WTC11 (cell line): ENCODE results near the gene MEGF8. TPM values are rescaled to one million over a fixed set of nuclear protein-coding genes. Genes with fewer than 3 reads are reported as not detected.

Source experiments
- ATAC-seq: fragments of 200-7000 bp; cut with Tn5 transposase; 2 replicates; pipeline ENCODE4 v1.10.0; 2021; ENCODE audit warnings: mild to moderate bottlenecking, moderate library complexity
- CTCF ChIA-PET: fragments of 300-600 bp; sonication (Branson Sonifier 250); formaldehyde crosslinking; loops from one replicate; lab custom pipeline; 2021; ENCODE audit warnings: antibody characterized with exemption; lab: Charles Lee
- POLR2A ChIA-PET: fragments of 350-600 bp; sonication (Branson Sonifier 250); formaldehyde crosslinking; loops from one replicate; lab custom pipeline; 2021; ENCODE audit warnings: antibody characterized with exemption; lab: Charles Lee
- DNase-seq: peaks from one replicate; pipeline ENCODE4 v3.0.0; 2021; ENCODE audit warnings: low spot score
- H3K27ac Mint-ChIP-seq: 2 replicates; pipeline ENCODE4 v1.8.0; 2021; ENCODE audit warnings: mixed read lengths
- H3K27me3 Mint-ChIP-seq: 2 replicates; pipeline ENCODE4 v1.8.0; 2021; ENCODE audit warnings: low read depth, mild to moderate bottlenecking, moderate library complexity, mixed read lengths
- H3K36me3 Mint-ChIP-seq: 2 replicates; pipeline ENCODE4 v1.8.0; 2021; ENCODE audit warnings: mixed read lengths
- H3K4me1 Mint-ChIP-seq: 2 replicates; pipeline ENCODE4 v1.8.0; 2022; ENCODE audit warnings: mixed read lengths
- H3K4me3 Mint-ChIP-seq: 2 replicates; pipeline ENCODE4 v1.8.0; 2021; ENCODE audit warnings: mild to moderate bottlenecking, moderate library complexity, mixed read lengths
- H3K9me3 Mint-ChIP-seq: 2 replicates; pipeline ENCODE4 v1.8.0; 2021; ENCODE audit warnings: mixed read lengths
- AFF4 ChIP-seq: sonication (generic); formaldehyde crosslinking; IDR thresholded peaks from 2 replicates; pipeline ENCODE4 v1.8.1; 2023; ENCODE audit warnings: mild to moderate bottlenecking, missing genetic modification reagents, borderline replicate concordance
- E2F5 ChIP-seq: sonication (generic); formaldehyde crosslinking; IDR thresholded peaks from 2 replicates; pipeline ENCODE4 v1.8.1; 2022; ENCODE audit warnings: mild to moderate bottlenecking, moderate library complexity, missing genetic modification reagents
- FOXP4 ChIP-seq: sonication (generic); formaldehyde crosslinking; IDR thresholded peaks from 2 replicates; pipeline ENCODE4 v1.8.0; 2022; ENCODE audit warnings: mild to moderate bottlenecking, missing genetic modification reagents
- HMGA2 ChIP-seq: fragments of 250-450 bp; sonication (Bioruptor Pico); IDR thresholded peaks from 2 replicates; pipeline ENCODE4 v1.4.0; 2021; ENCODE audit warnings: mild to moderate bottlenecking, moderate library complexity
- MXD4 ChIP-seq: fragments of 250-450 bp; sonication (Bioruptor Pico); IDR thresholded peaks from 2 replicates; pipeline ENCODE4 v1.8.0; 2021; ENCODE audit warnings: mild to moderate bottlenecking, moderate library complexity, borderline replicate concordance
- NFE2L1 ChIP-seq: sonication (generic); formaldehyde crosslinking; IDR thresholded peaks from 2 replicates; pipeline ENCODE4 v1.8.1; 2023; ENCODE audit warnings: missing genetic modification reagents
- OVOL2 ChIP-seq: fragments of 250-450 bp; sonication (Bioruptor Pico); IDR thresholded peaks from 2 replicates; pipeline ENCODE4 v1.9.0; 2021; ENCODE audit warnings: mild to moderate bottlenecking, borderline replicate concordance
- PREB ChIP-seq: sonication (generic); formaldehyde crosslinking; IDR thresholded peaks from 2 replicates; pipeline ENCODE4 v1.8.1; 2022; ENCODE audit warnings: mild to moderate bottlenecking, missing genetic modification reagents, moderate library complexity, borderline replicate concordance
- ZBTB21 ChIP-seq: sonication (generic); formaldehyde crosslinking; IDR thresholded peaks from 2 replicates; pipeline ENCODE4 v1.8.1; 2023; ENCODE audit warnings: mild to moderate bottlenecking, missing genetic modification reagents, borderline replicate concordance
- ZBTB43 ChIP-seq: sonication (generic); formaldehyde crosslinking; IDR thresholded peaks from 2 replicates; pipeline ENCODE4 v1.8.1; 2023; ENCODE audit warnings: mild to moderate bottlenecking, missing genetic modification reagents
- ZMAT4 ChIP-seq: fragments of 250-450 bp; sonication (Bioruptor Pico); IDR thresholded peaks from 2 replicates; pipeline ENCODE4 v1.9.0; 2021; ENCODE audit warnings: mild to moderate bottlenecking
- ZNF219 ChIP-seq: sonication (generic); formaldehyde crosslinking; IDR thresholded peaks from 2 replicates; pipeline ENCODE4 v1.8.0; 2023; ENCODE audit warnings: missing genetic modification reagents, mild to moderate bottlenecking, borderline replicate concordance
- ZNF263 ChIP-seq: sonication (generic); formaldehyde crosslinking; IDR thresholded peaks from 2 replicates; pipeline ENCODE4 v1.8.1; 2022; ENCODE audit warnings: low read depth, mild to moderate bottlenecking, moderate library complexity, missing genetic modification reagents
- ZNF425 ChIP-seq: fragments of 250-450 bp; sonication (Bioruptor Pico); conservative IDR thresholded peaks from 2 replicates; pipeline ENCODE4 v1.9.0; 2021; ENCODE audit warnings: mild to moderate bottlenecking
- ZNF671 ChIP-seq: fragments of 250-450 bp; sonication (Bioruptor Pico); IDR thresholded peaks from 2 replicates; pipeline ENCODE4 v1.8.0; 2021; ENCODE audit warnings: mild to moderate bottlenecking
- ZSCAN18 ChIP-seq: fragments of 250-450 bp; sonication (Bioruptor Pico); IDR thresholded peaks from 2 replicates; pipeline ENCODE4 v2.1.2; 2022; ENCODE audit warnings: mild to moderate bottlenecking, moderate library complexity
- total RNA-seq: library from RNA; stranded (reverse); gene quantifications from 3 replicates; pipeline ENCODE4 v1.2.3, GENCODE V29; 2021

MEGF8 gene
- total RNA-seq, 1 experiment from 2014 or later, result 42.1 TPM

GRCh38 chr19:42334697-42335373 lies 9.4 kb downstream of the MEGF8 start:
- Mint-ChIP-seq H3K36me3 (peaks cover 6% of the 10 kb centered on the region), H3K9me3 (no peaks in the 10 kb centered on the region), H3K27ac (no peak overlapping the region), H3K4me1 (peaks cover 8% of the 10 kb centered on the region), H3K4me3 (no peak overlapping the region), H3K27me3 (no peaks in the 10 kb centered on the region)
- no peak for DNase-seq
- no peak for ATAC-seq
- no peak for TF ChIP-seq MXD4 (CRISPR knock-in tag)
- TF ChIP-seq ZNF671 (CRISPR knock-in tag), result no peak
- TF ChIP-seq OVOL2 (CRISPR knock-in tag), result no peak
- no peak for TF ChIP-seq AFF4 (CRISPR knock-in tag)
- no peak for TF ChIP-seq ZSCAN18
- no peak for TF ChIP-seq ZBTB43 (CRISPR knock-in tag)
- TF ChIP-seq E2F5 (CRISPR knock-in tag), result no peak
- TF ChIP-seq ZNF425 (CRISPR knock-in tag), result no peak
- TF ChIP-seq ZNF219 (CRISPR knock-in tag), result no peak
- TF ChIP-seq HMGA2 (CRISPR knock-in tag), result no peak
- TF ChIP-seq ZBTB21 (CRISPR knock-in tag), result no peak
- TF ChIP-seq NFE2L1 (CRISPR knock-in tag), result no peak
- TF ChIP-seq ZMAT4 (CRISPR knock-in tag), result no peak
- TF ChIP-seq ZNF263 (CRISPR knock-in tag), result no peak
- no peak for TF ChIP-seq PREB (CRISPR knock-in tag)
- no peak for TF ChIP-seq FOXP4 (CRISPR knock-in tag)
- ChIA-PET POLR2A (no interaction called here), CTCF (interaction anchor here (1.3 kb wide), 1 partner anchor 8 kb away, joined by 3 read pairs; no protein-coding TSS in a partner anchor)
